Fibroblast of lung (primary cell): ENCODE results near the gene AVPR1B. TPM values are rescaled to one million over a fixed set of nuclear protein-coding genes. Genes with fewer than 3 reads are reported as not detected.

Source experiments
- DNase-seq, 2 donors: peaks; one replicate each; pipeline versions ENCODE4 v3.0.0 to v3.0.0-alpha.2; 2010; ENCODE audit warnings: low read depth in 2 of 2
- H2AFZ ChIP-seq: 2 replicates; pipeline ENCODE4 v1.5.1; 2012; ENCODE audit warnings: low read length, control low read depth, inconsistent platforms
- H3K27ac ChIP-seq: 2 replicates; pipeline ENCODE4 v1.5.1; 2011; ENCODE audit warnings: low read length, control low read depth; ENCODE audit not compliant: insufficient read depth
- H3K27me3 ChIP-seq: 2 replicates; pipeline ENCODE4 v1.5.1; 2011; ENCODE audit warnings: mild to moderate bottlenecking, low read length; ENCODE audit not compliant: control insufficient read depth, insufficient read depth
- H3K36me3 ChIP-seq: 2 replicates; pipeline ENCODE4 v1.5.1; 2011; ENCODE audit warnings: low read length; ENCODE audit not compliant: control insufficient read depth, insufficient read depth
- H3K4me1 ChIP-seq: 2 replicates; pipeline ENCODE4 v1.5.1; 2011; ENCODE audit warnings: low read length; ENCODE audit not compliant: control insufficient read depth, insufficient read depth; ENCODE audit errors: extremely low read depth
- H3K4me2 ChIP-seq: 2 replicates; pipeline ENCODE4 v1.5.1; 2011; ENCODE audit warnings: low read length, control low read depth; ENCODE audit not compliant: insufficient read depth; ENCODE audit errors: extremely low read depth
- H3K4me3 ChIP-seq, 4 experiments: fragments of 200-600 bp in 1 of 4; sonication (generic) in 1 of 4; replicated peaks in 1 of 4; 2 replicates each; pipeline ENCODE4 v1.5.1; 2011 to 2016; ENCODE audit warnings: low read length in 4 of 4, low read depth in 3 of 4, mild to moderate bottlenecking in 3 of 4, control low read depth in 2 of 4, inconsistent platforms in 1 of 4, mixed read lengths in 1 of 4; ENCODE audit not compliant: insufficient read depth in 1 of 4; ENCODE audit errors: control extremely low read depth in 1 of 4
- H3K79me2 ChIP-seq: 2 replicates; pipeline ENCODE4 v1.5.1; 2012; ENCODE audit warnings: mild to moderate bottlenecking, low read length, inconsistent platforms; ENCODE audit not compliant: control insufficient read depth, insufficient read depth
- H3K9ac ChIP-seq: 2 replicates; pipeline ENCODE4 v1.5.1; 2011; ENCODE audit warnings: mild to moderate bottlenecking, low read length, control low read depth; ENCODE audit not compliant: insufficient read depth
- H3K9me3 ChIP-seq: 2 replicates; pipeline ENCODE4 v1.5.1; 2012; ENCODE audit warnings: low read depth, low read length; ENCODE audit not compliant: control insufficient read depth, insufficient read depth
- H4K20me1 ChIP-seq: 2 replicates; pipeline ENCODE4 v1.5.1; 2011; ENCODE audit warnings: low read length; ENCODE audit not compliant: control insufficient read depth, insufficient read depth; ENCODE audit errors: extremely low read depth
- CTCF ChIP-seq, 2 donors: IDR thresholded peaks in 1 of 2; conservative IDR thresholded peaks in 1 of 2; 1 replicate in 1 of 2; 2 replicates in 1 of 2; pipeline ENCODE4 v1.5.1; 2011 to 2012; ENCODE audit warnings: low read length in 2 of 2, control low read depth in 1 of 2, inconsistent platforms in 1 of 2, low read depth in 1 of 2, mild to moderate bottlenecking in 1 of 2
- EZH2 ChIP-seq: IDR thresholded peaks from 2 replicates; pipeline ENCODE4 v1.5.1; 2012; ENCODE audit warnings: low read length, control low read depth, mild to moderate bottlenecking; ENCODE audit errors: missing control alignments
- polyA plus RNA-seq, 2 donors: library from polyadenylated mRNA; depleted of rRNA in 1 of 2; stranded (reverse) in 1 of 2; unstranded in 1 of 2; fragments of >200 nt; gene quantifications; 2 replicates each; pipeline ENCODE4 v1.2.1, GENCODE V29; 2011 to 2012; ENCODE audit warnings: missing spikeins in 1 of 2
- total RNA-seq: library from RNA; depleted of rRNA; stranded (reverse); fragments of >200 nt; gene quantifications from 2 replicates; pipeline ENCODE4 v1.2.1, GENCODE V29; 2014

Gene AVPR1B
- total and polyA plus RNA-seq, 2 donors (not counting 1 experiment from before 2014, with no cell fraction given): not detected

DNA sequence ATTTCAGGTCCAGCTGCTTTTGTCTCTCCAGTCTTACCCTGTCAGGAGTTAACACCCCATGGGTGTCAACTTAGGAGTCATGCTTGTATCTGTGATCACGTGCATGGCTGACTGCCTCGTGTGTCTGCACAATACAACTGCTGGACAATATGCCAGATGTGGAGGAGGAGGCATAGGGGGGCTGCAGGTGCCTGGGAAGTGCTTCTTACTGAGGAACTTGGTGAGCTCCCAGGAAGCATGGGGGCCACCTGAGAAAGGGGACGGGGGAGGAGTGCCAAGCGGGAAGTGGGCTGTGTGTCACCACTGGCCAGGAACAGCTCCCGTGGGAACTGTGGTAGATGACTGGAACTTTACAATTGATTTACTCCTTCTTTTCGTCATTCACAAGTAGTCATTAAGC is 54.7 kb downstream of the AVPR1B start:
- Histone ChIP-seq H3K79me2 (no peaks in the 10 kb centered on the region), H3K36me3 (no peaks in the 10 kb centered on the region), H3K4me2 (no peak overlapping the region), H3K9me3 (no peaks in the 10 kb centered on the region), H3K27ac (no peak overlapping the region), H3K27me3 (peaks cover 8% of the 10 kb centered on the region), H2AFZ (no peak overlapping the region), H3K4me3 (no peak overlapping the region), H3K9ac (no peak overlapping the region), H3K4me1 (no peaks in the 10 kb centered on the region), H4K20me1 (no peaks in the 10 kb centered on the region)
- TF ChIP-seq EZH2: no peak
- no peak for TF ChIP-seq CTCF (conservative IDR thresholded peaks at IDR 0.05 in 1 of 2, IDR thresholded peaks at IDR 0.05 in 1 of 2; ENCODE audit: low read depth in 1 of 2, low read length in 2 of 2)
- DNase-seq: no peak

DNA sequence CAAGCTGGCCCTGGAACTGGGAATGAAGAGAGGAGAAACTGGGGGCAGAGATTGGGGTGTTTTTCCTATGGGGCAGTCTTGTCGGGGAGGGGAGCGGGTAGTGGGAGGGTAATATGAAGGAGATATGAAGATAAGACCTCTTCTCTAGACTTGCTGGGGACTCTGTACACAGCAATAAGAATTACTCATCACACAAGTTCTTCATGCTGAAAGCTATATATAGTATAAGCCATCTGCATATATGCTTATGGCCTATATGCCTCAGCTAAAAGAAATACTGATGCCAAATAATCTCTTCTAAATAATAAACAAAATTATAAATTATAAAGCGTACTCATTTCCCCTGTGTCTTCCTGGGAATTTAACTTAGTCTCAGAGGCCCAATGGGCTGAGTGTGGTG is 56.3 kb downstream of the AVPR1B start:
- no peak overlapping the region for H3K27ac ChIP-seq
- no peaks in the 10 kb centered on the region for H3K9me3 ChIP-seq
- H3K9ac ChIP-seq: no peak overlapping the region
- no peaks in the 10 kb centered on the region for H3K4me1 ChIP-seq
- TF ChIP-seq EZH2: no peak
- TF ChIP-seq CTCF (conservative IDR thresholded peaks at IDR 0.05 in 1 of 2, IDR thresholded peaks at IDR 0.05 in 1 of 2; ENCODE audit: low read depth in 1 of 2, low read length in 2 of 2): no peak
- H2AFZ ChIP-seq: no peak overlapping the region
- no peaks in the 10 kb centered on the region for H4K20me1 ChIP-seq
- H3K27me3 ChIP-seq: peaks cover 8% of the 10 kb centered on the region
- H3K4me3 ChIP-seq: no peak overlapping the region
- H3K4me2 ChIP-seq: no peak overlapping the region
- no peak for DNase-seq
- H3K36me3 ChIP-seq: no peaks in the 10 kb centered on the region
- H3K79me2 ChIP-seq: no peaks in the 10 kb centered on the region

Other genes starting within 250 kb of the AVPR1B start
- not detected in 2 replicates for gene SLC26A9, start 173.9 kb downstream of the AVPR1B start, total RNA-seq
- gene SLC26A9, start 173.9 kb downstream of the AVPR1B start, polyA plus RNA-seq: not detected in 2 replicates
- 5.4 and 9.1 TPM in 2 replicates for gene RAB7B, start 114.0 kb downstream of the AVPR1B start, total RNA-seq
- gene RAB7B, start 114.0 kb downstream of the AVPR1B start, polyA plus RNA-seq: 15.5 and 20.1 TPM in 2 replicates
- not detected in 2 replicates for gene CTSE, start 93.5 kb downstream of the AVPR1B start, total RNA-seq
- not detected in 2 replicates for gene CTSE, start 93.5 kb downstream of the AVPR1B start, polyA plus RNA-seq
- gene RHEX, start 64.2 kb downstream of the AVPR1B start, total RNA-seq: not detected in 2 replicates
- not detected in 2 replicates for gene RHEX, start 64.2 kb downstream of the AVPR1B start, polyA plus RNA-seq
- gene FAM72A, start 85.5 kb upstream of the AVPR1B start, total RNA-seq: 1.8 and 4.5 TPM in 2 replicates
- gene FAM72A, start 85.5 kb upstream of the AVPR1B start, polyA plus RNA-seq: 1.5 and 4.5 TPM in 2 replicates
- gene SRGAP2, start 86.2 kb upstream of the AVPR1B start, total RNA-seq: 47.3 and 51.9 TPM in 2 replicates
- 14.3 and 17.7 TPM in 2 replicates for gene SRGAP2, start 86.2 kb upstream of the AVPR1B start, polyA plus RNA-seq